K562 (cell line): ENCODE measurements around the gene CWF19L2. TPM values are rescaled to one million over a fixed set of nuclear protein-coding genes. Genes with fewer than 3 reads are reported as not detected.

ENCODE experiments used
- ATAC-seq: fragments of 200-7000 bp; cut with Tn5 transposase; 3 replicates; pipeline ENCODE4 v1.9.1; 2020; ENCODE audit warnings: moderate library complexity
- BruUV-seq: library from RNA; stranded (reverse); fragments of 400-500 nt; replicated peaks from 2 replicates; lab custom pipeline; 2021; lab: Mats Ljungman, UMichigan
- CTCF ChIA-PET: fragments of 300-600 bp; formaldehyde crosslinking; extraction: SDS; loops from one replicate; lab custom pipeline; 2021; ENCODE audit warnings: low intra/inter-chr PET ratio; lab: Yijun Ruan, JAX
- POLR2A ChIA-PET: fragments of 300-600, 350-650 bp; sonication (Branson Sonifier 250); formaldehyde crosslinking; extraction: SDS; loops from one replicate; lab custom pipeline; 2021; ENCODE audit warnings: antibody characterized with exemption, inconsistent platforms; lab: Yijun Ruan, JAX
- DNase-seq, 4 experiments: peaks; one replicate each; pipeline versions ENCODE4 v3.0.0 to v3.0.0-alpha.2; 2011 to 2018; ENCODE audit warnings: low spot score in 3 of 4, mixed read lengths in 3 of 4; ENCODE audit errors: extremely low read depth in 1 of 4
- FAIRE-seq: peaks from 2 replicates; lab custom pipeline; 2011; peaks lifted over from hg19 to GRCh38; lab: Jason Lieb, UNC
- H2AFZ ChIP-seq: 2 replicates; pipeline ENCODE4 v1.6.0; 2011; ENCODE audit warnings: low read depth, low read length, control low read depth, inconsistent platforms
- H3K27ac ChIP-seq: fragments of 200-600 bp; 3 replicates; pipeline ENCODE4 v1.8.0; 2011; ENCODE audit warnings: low read depth, mild to moderate bottlenecking, control low read depth, inconsistent platforms, low read length, moderate library complexity, mixed read lengths; ENCODE audit errors: extremely low read depth
- H3K27me3 ChIP-seq, 2 experiments: fragments of 300-600 bp in 1 of 2; 2 replicates in 1 of 2; 3 replicates in 1 of 2; pipeline versions ENCODE4 v1.6.0 to v1.8.0; 2011; ENCODE audit warnings: inconsistent platforms in 2 of 2, low read length in 2 of 2, mild to moderate bottlenecking in 1 of 2, mixed read lengths in 1 of 2, moderate library complexity in 1 of 2; ENCODE audit not compliant: control insufficient read depth in 2 of 2, insufficient read depth in 2 of 2
- H3K36me3 ChIP-seq: fragments of 300-600 bp; 3 replicates; pipeline ENCODE4 v1.8.0; 2011; ENCODE audit warnings: mild to moderate bottlenecking, low read length, inconsistent platforms; ENCODE audit not compliant: control insufficient read depth, insufficient read depth
- H3K4me1 ChIP-seq, 2 experiments: fragments of 200-600 bp in 1 of 2; replicated peaks in 1 of 2; 2 replicates in 1 of 2; 3 replicates in 1 of 2; pipeline versions ENCODE4 v1.5.1 to v1.8.0; 2011; ENCODE audit warnings: inconsistent platforms in 2 of 2, low read length in 2 of 2, mild to moderate bottlenecking in 1 of 2, mixed read lengths in 1 of 2, moderate library complexity in 1 of 2; ENCODE audit not compliant: control insufficient read depth in 2 of 2, insufficient read depth in 2 of 2
- H3K4me2 ChIP-seq: 2 replicates; pipeline ENCODE4 v1.6.1; 2011; ENCODE audit warnings: low read length, control low read depth, inconsistent platforms, mixed read lengths; ENCODE audit not compliant: insufficient read depth
- H3K4me3 ChIP-seq: fragments of 200-600 bp; sonication (generic), shearing (Covaris generic); 2 replicates; pipeline ENCODE4 v1.5.1; 2016; ENCODE audit warnings: control low read depth, inconsistent platforms
- H3K79me2 ChIP-seq: fragments of 200-600 bp; 3 replicates; pipeline ENCODE4 v1.8.0; 2011; ENCODE audit warnings: low read length, inconsistent platforms; ENCODE audit not compliant: control insufficient read depth, insufficient read depth
- H3K9ac ChIP-seq, 2 experiments: 2 replicates each; pipeline versions ENCODE4 v1.6.0 to v1.6.1; 2011; ENCODE audit warnings: low read depth in 2 of 2, low read length in 2 of 2, control low read depth in 1 of 2, inconsistent platforms in 1 of 2, mild to moderate bottlenecking in 1 of 2, mixed read lengths in 1 of 2; ENCODE audit not compliant: insufficient read depth in 1 of 2
- H3K9me1 ChIP-seq: one replicate; pipeline ENCODE4 v1.6.0; 2011; ENCODE audit warnings: inconsistent platforms, mild to moderate bottlenecking, low read length, moderate library complexity; ENCODE audit not compliant: control insufficient read depth, insufficient read depth
- H3K9me3 ChIP-seq: replicated peaks from 2 replicates; pipeline ENCODE4 v1.5.1; 2011; ENCODE audit warnings: low read depth, low read length, inconsistent platforms; ENCODE audit not compliant: control insufficient read depth, insufficient read depth
- H4K20me1 ChIP-seq: replicated peaks from 2 replicates; pipeline ENCODE4 v1.6.1; 2011; ENCODE audit warnings: low read length, inconsistent platforms, mixed read lengths; ENCODE audit not compliant: control insufficient read depth, insufficient read depth
- CBFA2T2 ChIP-seq: fragments of 450-650 bp; conservative IDR thresholded peaks from 2 replicates; pipeline ENCODE4 v1.6.1; 2017; ENCODE audit warnings: mild to moderate bottlenecking
- EP400 ChIP-seq: fragments of 450-650 bp; IDR thresholded peaks from 2 replicates; pipeline ENCODE4 v1.6.1; 2017; ENCODE audit warnings: antibody characterized with exemption, mild to moderate bottlenecking, moderate library complexity
- ETS2 ChIP-seq: IDR thresholded peaks from 2 replicates; pipeline ENCODE4 v1.6.1; 2016; ENCODE audit warnings: borderline replicate concordance, missing genetic modification characterization, mild to moderate bottlenecking, moderate library complexity, missing compliant biosample characterization; ENCODE audit not compliant: poor library complexity, severe bottlenecking
- FOSL1 ChIP-seq: fragments of 200-800 bp; sonication (Bioruptor generic); conservative IDR thresholded peaks from 2 replicates; pipeline ENCODE4 v1.6.1; 2016; ENCODE audit warnings: missing genetic modification characterization, missing compliant biosample characterization
- HMGN3 ChIP-seq: IDR thresholded peaks from 2 replicates; pipeline ENCODE4 v1.6.1; 2011; ENCODE audit warnings: borderline replicate concordance, low read depth, mild to moderate bottlenecking, mixed read lengths, low read length; ENCODE audit not compliant: insufficient read length; ENCODE audit errors: extremely low read depth
- RCOR1 ChIP-seq, 2 experiments: IDR thresholded peaks; 2 replicates each; pipeline ENCODE4 v1.6.1; 2012; ENCODE audit warnings: low read depth in 2 of 2, low read length in 2 of 2, borderline replicate concordance in 1 of 2, improper control_type of control experiment in 1 of 2
- RHOXF2B ChIP-seq: fragments of 250-450 bp; sonication (Bioruptor Pico); conservative IDR thresholded peaks from 2 replicates; pipeline ENCODE4 v1.5.1; 2021
- TCF3 ChIP-seq: sonication (generic); formaldehyde crosslinking; IDR thresholded peaks from 2 replicates; pipeline ENCODE4 v1.4.0; 2020; ENCODE audit warnings: mild to moderate bottlenecking, missing genetic modification reagents
- U2AF1 ChIP-seq: fragments of 200-400 bp; formaldehyde crosslinking; optimal IDR thresholded peaks from 2 replicates; pipeline ENCODE3; 2017; ENCODE audit warnings: mild to moderate bottlenecking, low read depth, low read length, moderate library complexity
- ZFPM2 ChIP-seq: fragments of 250-450 bp; sonication (Bioruptor Pico); IDR thresholded peaks from 2 replicates; pipeline ENCODE4 v1.5.1; 2022; ENCODE audit warnings: mild to moderate bottlenecking
- ZFX ChIP-seq: sonication (generic); formaldehyde crosslinking; IDR thresholded peaks from 2 replicates; pipeline ENCODE4 v1.8.0; 2022; ENCODE audit warnings: mild to moderate bottlenecking, missing genetic modification reagents, moderate library complexity
- ZNF311 ChIP-seq: fragments of 250-450 bp; sonication (Bioruptor Pico); IDR thresholded peaks from 2 replicates; pipeline ENCODE4 v1.4.0; 2020; ENCODE audit warnings: mild to moderate bottlenecking, moderate library complexity
- ZNF324 ChIP-seq: fragments of 250-450 bp; sonication (Bioruptor Pico); IDR thresholded peaks from 2 replicates; pipeline ENCODE4 v1.4.0; 2020; ENCODE audit warnings: mild to moderate bottlenecking
- ZNF57 ChIP-seq: fragments of 450-650 bp; formaldehyde crosslinking; IDR thresholded peaks from 2 replicates; pipeline ENCODE4 v1.4.0; 2020; ENCODE audit warnings: mild to moderate bottlenecking, moderate library complexity
- in situ Hi-C: fragments of 300-500 bp; cut with MboI; formaldehyde crosslinking; loops from 4 replicates; pipeline ENCODE4 v1.15.0; 2018; ENCODE audit warnings: inconsistent platforms, mixed read lengths
- intact Hi-C: fragments of 100-400 bp; cut with micrococcal nuclease; formaldehyde crosslinking; loops from 2 replicates; pipeline ENCODE4 v1.14.2; 2022
- polyA plus RNA-seq, 8 experiments: library from polyadenylated mRNA; depleted of rRNA in 4 of 8; stranded (reverse) in 5 of 8; unstranded in 3 of 8; fragments of >200 nt; fragmentation: Nextera tagmentation in 2 of 8; fragmentation: Illumina TruSeq in 1 of 8; extraction: Ambion mirVana in 2 of 8; extraction: Trizol in 1 of 8; gene quantifications; 2 replicates each; pipeline versions ENCODE4 v1.2.1 to v1.2.3, GENCODE V29; 2011 to 2014; ENCODE audit warnings: inconsistent platforms in 1 of 8, missing spikeins in 1 of 8
- total RNA-seq, 7 experiments: library from RNA; depleted of rRNA in 6 of 7; stranded (reverse); fragments of >200 nt in 6 of 7; fragmentation: Illumina TruSeq in 2 of 7; extraction: Trizol in 2 of 7; gene quantifications; 2 replicates each; pipeline versions ENCODE4 v1.2.1 to v1.2.3, GENCODE V29; 2011 to 2021; ENCODE audit warnings: low replicate concordance in 1 of 7
- TF ChIP-seq, protein P1 (sequence below), 2 experiments: fragments of 200-800 bp in 1 of 2; sonication (Bioruptor generic) in 1 of 2; sonication (generic) in 1 of 2; formaldehyde crosslinking in 1 of 2; IDR thresholded peaks in 1 of 2; conservative IDR thresholded peaks in 1 of 2; 2 replicates each; pipeline versions ENCODE4 v1.5.0 to v1.6.1; 2016 to 2020; ENCODE audit warnings: missing compliant biosample characterization in 1 of 2, missing genetic modification characterization in 1 of 2, missing genetic modification reagents in 1 of 2
- TF ChIP-seq, protein P2 (sequence below): fragments of 450-650 bp; formaldehyde crosslinking; IDR thresholded peaks from 2 replicates; pipeline ENCODE4 v1.4.0; 2020; ENCODE audit warnings: mild to moderate bottlenecking, moderate library complexity
- TF ChIP-seq, protein P3 (sequence below): sonication (generic); IDR thresholded peaks from 2 replicates; pipeline ENCODE4 v1.6.1; 2016

CWF19L2 gene
- total and polyA plus RNA-seq, 9 of the 15 experiments (the other 6 are each of a cell fraction or from before 2014, with no cell fraction given) = 4.7 to 23.3 (median 10.2) TPM

DNA sequence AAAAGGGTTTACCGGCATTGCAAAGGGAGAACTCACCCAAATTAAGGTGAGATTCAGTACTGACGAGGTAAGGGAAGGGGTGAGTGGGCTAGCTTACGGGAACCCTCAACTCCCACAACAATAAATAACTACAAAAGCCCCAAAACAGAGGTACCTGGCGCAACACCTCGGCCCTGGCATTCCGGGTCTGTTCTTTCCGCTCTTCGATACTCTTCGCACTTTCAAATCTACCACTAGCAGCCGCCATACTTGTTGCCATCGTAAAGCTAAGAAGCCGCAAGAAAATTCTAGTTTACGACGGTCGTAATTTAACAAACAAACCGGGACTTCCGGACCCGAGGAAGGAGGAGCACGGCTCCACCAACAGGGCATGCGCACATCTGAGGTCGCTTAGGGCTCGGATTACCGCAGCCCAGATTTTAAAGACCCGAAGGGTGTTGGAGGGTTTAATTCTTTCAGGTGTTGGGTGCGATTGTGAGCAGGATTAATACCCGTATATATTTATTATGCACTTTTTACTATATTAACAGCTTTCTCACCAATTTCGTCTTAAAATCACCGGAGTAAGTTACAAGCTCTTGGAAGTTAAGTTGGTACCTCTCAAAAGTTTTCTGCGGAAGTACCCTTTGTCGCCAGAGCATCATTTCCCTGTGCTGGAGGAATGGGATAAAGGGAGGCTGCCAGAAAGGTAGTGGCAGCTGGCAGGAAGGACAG lies at the start of gene CWF19L2 (continued):
- no peak for TF ChIP-seq RHOXF2B (CRISPR knock-in tag)
- TF ChIP-seq, protein P1, sequence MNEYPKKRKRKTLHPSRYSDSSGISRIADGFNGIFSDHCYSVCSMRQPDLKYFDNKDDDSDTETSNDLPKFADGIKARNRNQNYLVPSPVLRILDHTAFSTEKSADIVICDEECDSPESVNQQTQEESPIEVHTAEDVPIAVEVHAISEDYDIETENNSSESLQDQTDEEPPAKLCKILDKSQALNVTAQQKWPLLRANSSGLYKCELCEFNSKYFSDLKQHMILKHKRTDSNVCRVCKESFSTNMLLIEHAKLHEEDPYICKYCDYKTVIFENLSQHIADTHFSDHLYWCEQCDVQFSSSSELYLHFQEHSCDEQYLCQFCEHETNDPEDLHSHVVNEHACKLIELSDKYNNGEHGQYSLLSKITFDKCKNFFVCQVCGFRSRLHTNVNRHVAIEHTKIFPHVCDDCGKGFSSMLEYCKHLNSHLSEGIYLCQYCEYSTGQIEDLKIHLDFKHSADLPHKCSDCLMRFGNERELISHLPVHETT (CRISPR knock-in tag; conservative IDR thresholded peaks at IDR 0.05 in 1 of 2, IDR thresholded peaks at IDR 0.05 in 1 of 2) = no peak
- TF ChIP-seq ZNF57 (CRISPR knock-in tag) = no peak
- TF ChIP-seq ZFPM2 (CRISPR knock-in tag) = no peak
- TF ChIP-seq ETS2 = no peak
- no peak for TF ChIP-seq ZNF311 (CRISPR knock-in tag)
- TF ChIP-seq RCOR1 (IDR thresholded peaks at IDR 0.05; ENCODE audit: borderline replicate concordance in 1 of 2, low read depth in 2 of 2, low read length in 2 of 2) = peak in 1 of 2 experiments; percentile 46; a peak in 1 of 4 replicates

DNA sequence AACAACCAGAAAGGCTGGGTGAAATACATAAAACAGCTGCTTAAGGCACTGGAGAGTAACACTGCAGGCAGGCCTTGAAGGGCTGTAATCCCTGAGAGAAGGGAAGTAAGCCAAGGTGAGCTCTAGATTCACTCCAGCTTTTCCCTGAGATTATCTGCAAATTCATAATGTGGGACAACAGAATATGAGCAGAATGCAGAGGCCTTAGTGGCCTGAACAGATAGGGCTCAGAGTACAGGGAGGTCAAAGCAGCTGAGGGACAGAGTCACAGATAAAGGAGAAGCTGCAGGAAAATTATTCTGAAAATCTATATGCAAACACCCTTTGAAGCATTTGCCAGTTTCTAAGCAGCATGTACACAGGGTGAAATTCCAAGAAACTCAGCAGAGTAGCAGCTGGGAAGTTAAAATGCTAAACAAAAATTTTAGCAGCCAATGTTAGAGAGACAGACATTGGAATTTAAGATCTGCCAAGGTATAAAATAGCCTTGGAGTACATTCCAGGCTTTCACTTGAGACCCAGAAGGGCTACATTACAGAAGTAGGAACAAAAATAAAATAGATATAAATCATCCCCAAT lies 48.1 kb upstream of the CWF19L2 start:
- POLR2A ChIA-PET = interaction anchor here (1.2 kb wide), 1 partner anchor 11 kb away, joined by 5 read pairs; no protein-coding TSS in a partner anchor
- TF ChIP-seq ZNF324 (CRISPR knock-in tag) = no peak
- no peak for TF ChIP-seq EP400
- no peak for TF ChIP-seq ZFX
- peak; percentile 44; the same call in 1 of the 2 replicates for TF ChIP-seq CBFA2T2
- peak; percentile 49; the same call in 1 of the 2 replicates for TF ChIP-seq TCF3 (CRISPR knock-in tag)
- TF ChIP-seq FOSL1 = no peak
- no peak for TF ChIP-seq U2AF1
- TF ChIP-seq HMGN3 = no peak
- TF ChIP-seq, protein P2, sequence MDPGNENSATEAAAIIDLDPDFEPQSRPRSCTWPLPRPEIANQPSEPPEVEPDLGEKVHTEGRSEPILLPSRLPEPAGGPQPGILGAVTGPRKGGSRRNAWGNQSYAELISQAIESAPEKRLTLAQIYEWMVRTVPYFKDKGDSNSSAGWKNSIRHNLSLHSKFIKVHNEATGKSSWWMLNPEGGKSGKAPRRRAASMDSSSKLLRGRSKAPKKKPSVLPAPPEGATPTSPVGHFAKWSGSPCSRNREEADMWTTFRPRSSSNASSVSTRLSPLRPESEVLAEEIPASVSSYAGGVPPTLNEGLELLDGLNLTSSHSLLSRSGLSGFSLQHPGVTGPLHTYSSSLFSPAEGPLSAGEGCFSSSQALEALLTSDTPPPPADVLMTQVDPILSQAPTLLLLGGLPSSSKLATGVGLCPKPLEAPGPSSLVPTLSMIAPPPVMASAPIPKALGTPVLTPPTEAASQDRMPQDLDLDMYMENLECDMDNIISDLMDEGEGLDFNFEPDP (CRISPR knock-in tag) = no peak
- TF ChIP-seq, protein P3, sequence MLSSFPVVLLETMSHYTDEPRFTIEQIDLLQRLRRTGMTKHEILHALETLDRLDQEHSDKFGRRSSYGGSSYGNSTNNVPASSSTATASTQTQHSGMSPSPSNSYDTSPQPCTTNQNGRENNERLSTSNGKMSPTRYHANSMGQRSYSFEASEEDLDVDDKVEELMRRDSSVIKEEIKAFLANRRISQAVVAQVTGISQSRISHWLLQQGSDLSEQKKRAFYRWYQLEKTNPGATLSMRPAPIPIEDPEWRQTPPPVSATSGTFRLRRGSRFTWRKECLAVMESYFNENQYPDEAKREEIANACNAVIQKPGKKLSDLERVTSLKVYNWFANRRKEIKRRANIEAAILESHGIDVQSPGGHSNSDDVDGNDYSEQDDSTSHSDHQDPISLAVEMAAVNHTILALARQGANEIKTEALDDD = no peak

More for the DNA sequence above, 48.1 kb upstream of the CWF19L2 start:
- no peaks in the 10 kb centered on the region for H3K9me1 ChIP-seq
- H3K27ac ChIP-seq = peak overlapping the region; percentile 30; the same call in 2 of the 3 replicates
- no peaks in the 10 kb centered on the region for H3K9me3 ChIP-seq
- H3K36me3 ChIP-seq = peaks cover 18% of the 10 kb centered on the region
- H3K4me2 ChIP-seq = no peak overlapping the region
- H3K4me3 ChIP-seq = no peak overlapping the region
- DNase-seq (peak; percentile 9 to 62 (median 30)), FAIRE-seq (peak; percentile 68), ATAC-seq (peak; percentile 87)
- CTCF ChIA-PET = no interaction called here
- no peaks in the 10 kb centered on the region for H4K20me1 ChIP-seq
- intact Hi-C loops (no loop called here), in situ Hi-C loops (no loop called here)
- no peaks in the 10 kb centered on the region for H3K79me2 ChIP-seq
- no TSS peak for BruUV-seq
- H3K9ac ChIP-seq = no peak overlapping the region
- peaks cover 0 to 5% of the 10 kb centered on the region in 2 experiments; a peak in 1 of 5 replicates for H3K4me1 ChIP-seq
- H3K27me3 ChIP-seq = no peaks in the 10 kb centered on the region
- no peak overlapping the region for H2AFZ ChIP-seq
